Calu3 (cell line): ENCODE data around the gene AK9. TPM values are rescaled to one million over a fixed set of nuclear protein-coding genes. Genes with fewer than 3 reads are reported as not detected.

Experiments used
- BruUV-seq: library from RNA; stranded (reverse); fragments of 400-500 nt; replicated peaks from 2 replicates; lab custom pipeline; 2021; lab: Mats Ljungman, UMichigan
- CTCF ChIA-PET: fragments of 300-600 bp; sonication (Branson Sonifier 250); formaldehyde crosslinking; loops from one replicate; lab custom pipeline; 2022; ENCODE audit warnings: antibody characterized with exemption; lab: Charles Lee
- DNase-seq: peaks from one replicate; pipeline ENCODE4 v3.0.0; 2022
- H3K27ac Mint-ChIP-seq: one replicate; pipeline ENCODE4 v1.8.0; 2022; ENCODE audit warnings: mixed read lengths; ENCODE audit not compliant: unreplicated experiment
- H3K27me3 Mint-ChIP-seq: one replicate; pipeline ENCODE4 v1.8.0; 2022; ENCODE audit warnings: mixed read lengths; ENCODE audit not compliant: unreplicated experiment
- H3K36me3 Mint-ChIP-seq: one replicate; pipeline ENCODE4 v1.8.0; 2022; ENCODE audit warnings: mild to moderate bottlenecking, moderate library complexity, mixed read lengths; ENCODE audit not compliant: insufficient read depth, unreplicated experiment
- H3K4me1 Mint-ChIP-seq: one replicate; pipeline ENCODE4 v1.8.0; 2022; ENCODE audit warnings: mild to moderate bottlenecking, low read depth, mixed read lengths; ENCODE audit not compliant: unreplicated experiment
- H3K4me3 Mint-ChIP-seq: one replicate; pipeline ENCODE4 v1.8.0; 2022; ENCODE audit warnings: mild to moderate bottlenecking, low read depth, moderate library complexity, mixed read lengths; ENCODE audit not compliant: unreplicated experiment
- H3K9me3 Mint-ChIP-seq: one replicate; pipeline ENCODE4 v1.8.0; 2022; ENCODE audit warnings: low read depth, mixed read lengths; ENCODE audit not compliant: unreplicated experiment
- intact Hi-C: fragments of 100-400 bp; cut with micrococcal nuclease; formaldehyde crosslinking; loops from one replicate; pipeline ENCODE4 v1.10.0; 2022; ENCODE audit not compliant: unreplicated experiment
- total RNA-seq: library from RNA; stranded (reverse); gene quantifications from 2 replicates; pipeline ENCODE4 v1.2.3, GENCODE V29; 2022
- TF ChIP-seq, protein P1 (sequence below): fragments of 200-600 bp; IDR thresholded peaks from one replicate; pipeline ENCODE4 v1.8.0; 2022; ENCODE audit warnings: antibody characterized with exemption; ENCODE audit not compliant: unreplicated experiment

The AK9 gene
- total RNA-seq, 1 experiment from 2014 or later = 7.6 TPM

DNA sequence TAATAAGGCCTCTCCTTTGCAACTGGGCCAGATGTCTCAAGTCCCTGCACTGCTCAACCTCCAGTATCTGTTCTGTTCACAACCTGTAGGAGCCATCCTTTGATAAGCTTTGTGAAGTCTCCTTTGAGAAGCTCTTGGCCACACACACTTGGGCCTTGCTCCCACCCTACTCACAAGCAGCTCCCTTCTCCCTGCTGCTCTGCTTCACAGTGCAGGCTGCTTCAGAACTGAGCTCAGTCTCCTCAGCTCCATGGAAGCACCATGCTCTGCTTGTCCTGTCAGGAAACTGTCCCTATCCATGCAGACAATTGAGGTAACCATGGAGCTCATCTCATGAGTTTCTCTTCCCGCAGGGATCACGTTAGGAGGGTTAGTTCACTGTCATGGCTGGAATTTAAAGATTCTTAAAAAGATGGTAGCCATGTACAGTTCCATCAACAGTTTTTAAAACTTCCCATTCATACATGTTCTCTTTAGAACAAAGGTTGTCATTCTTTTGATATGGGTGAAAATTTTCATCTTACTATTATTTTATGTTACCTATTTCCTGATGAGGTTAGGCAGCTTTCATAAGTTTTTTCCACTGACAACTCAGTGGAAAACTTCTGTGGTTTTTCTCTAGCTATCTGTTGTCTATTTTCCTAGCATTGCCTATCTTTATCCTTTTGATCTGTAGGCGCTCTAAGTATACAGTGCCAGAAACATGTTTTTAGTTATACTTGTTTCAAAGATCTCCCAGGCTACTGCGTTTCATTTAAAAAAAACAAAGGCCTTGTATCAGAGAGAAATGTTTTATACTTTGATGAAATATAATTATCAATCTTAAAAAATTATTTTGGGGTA, 62.6 kb downstream of the AK9 start:
- intact Hi-C loops = no loop called here
- H3K36me3 Mint-ChIP-seq = no peaks in the 10 kb centered on the region
- CTCF ChIA-PET = no interaction called here
- H3K9me3 Mint-ChIP-seq = no peaks in the 10 kb centered on the region
- no peaks in the 10 kb centered on the region for H3K4me1 Mint-ChIP-seq
- TF ChIP-seq, protein P1, sequence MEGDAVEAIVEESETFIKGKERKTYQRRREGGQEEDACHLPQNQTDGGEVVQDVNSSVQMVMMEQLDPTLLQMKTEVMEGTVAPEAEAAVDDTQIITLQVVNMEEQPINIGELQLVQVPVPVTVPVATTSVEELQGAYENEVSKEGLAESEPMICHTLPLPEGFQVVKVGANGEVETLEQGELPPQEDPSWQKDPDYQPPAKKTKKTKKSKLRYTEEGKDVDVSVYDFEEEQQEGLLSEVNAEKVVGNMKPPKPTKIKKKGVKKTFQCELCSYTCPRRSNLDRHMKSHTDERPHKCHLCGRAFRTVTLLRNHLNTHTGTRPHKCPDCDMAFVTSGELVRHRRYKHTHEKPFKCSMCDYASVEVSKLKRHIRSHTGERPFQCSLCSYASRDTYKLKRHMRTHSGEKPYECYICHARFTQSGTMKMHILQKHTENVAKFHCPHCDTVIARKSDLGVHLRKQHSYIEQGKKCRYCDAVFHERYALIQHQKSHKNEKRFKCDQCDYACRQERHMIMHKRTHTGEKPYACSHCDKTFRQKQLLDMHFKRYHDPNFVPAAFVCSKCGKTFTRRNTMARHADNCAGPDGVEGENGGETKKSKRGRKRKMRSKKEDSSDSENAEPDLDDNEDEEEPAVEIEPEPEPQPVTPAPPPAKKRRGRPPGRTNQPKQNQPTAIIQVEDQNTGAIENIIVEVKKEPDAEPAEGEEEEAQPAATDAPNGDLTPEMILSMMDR = no peak
- no peak for DNase-seq
- BruUV-seq = no TSS peak
- H3K4me3 Mint-ChIP-seq = no peak overlapping the region
- no peak overlapping the region for H3K27ac Mint-ChIP-seq
- H3K27me3 Mint-ChIP-seq = no peaks in the 10 kb centered on the region

DNA sequence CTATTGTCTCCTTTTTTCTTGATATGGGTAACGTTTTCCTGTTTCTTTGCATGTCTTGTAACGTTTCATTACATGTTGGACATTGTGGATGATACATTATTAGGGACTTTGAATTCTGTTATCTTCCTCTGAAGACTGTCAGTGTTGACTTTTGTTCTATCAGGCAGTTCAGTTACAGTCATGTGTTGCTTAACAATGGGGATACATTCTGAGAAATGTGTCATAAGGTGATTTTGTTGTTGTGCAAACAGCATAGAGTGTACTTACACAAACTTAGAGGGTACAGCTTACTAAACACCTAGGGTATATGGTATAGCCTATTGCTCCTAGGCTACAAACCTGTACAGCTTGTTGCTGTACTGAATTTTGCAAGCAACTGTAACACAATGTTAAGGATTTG, 64.7 kb downstream of the AK9 start:
- CTCF ChIA-PET = interaction anchor here (0.6 kb wide), 2 partner anchors 490 to 1196 kb away, joined by 3 read pairs; no protein-coding TSS in a partner anchor
- H3K9me3 Mint-ChIP-seq = no peaks in the 10 kb centered on the region
- no peaks in the 10 kb centered on the region for H3K4me1 Mint-ChIP-seq
- TF ChIP-seq, protein P1 = no peak
- no peak overlapping the region for H3K4me3 Mint-ChIP-seq
- no TSS peak for BruUV-seq
- no peak overlapping the region for H3K27ac Mint-ChIP-seq
- DNase-seq = no peak
- H3K36me3 Mint-ChIP-seq = no peaks in the 10 kb centered on the region
- no peaks in the 10 kb centered on the region for H3K27me3 Mint-ChIP-seq
- intact Hi-C loops = no loop called here

DNA sequence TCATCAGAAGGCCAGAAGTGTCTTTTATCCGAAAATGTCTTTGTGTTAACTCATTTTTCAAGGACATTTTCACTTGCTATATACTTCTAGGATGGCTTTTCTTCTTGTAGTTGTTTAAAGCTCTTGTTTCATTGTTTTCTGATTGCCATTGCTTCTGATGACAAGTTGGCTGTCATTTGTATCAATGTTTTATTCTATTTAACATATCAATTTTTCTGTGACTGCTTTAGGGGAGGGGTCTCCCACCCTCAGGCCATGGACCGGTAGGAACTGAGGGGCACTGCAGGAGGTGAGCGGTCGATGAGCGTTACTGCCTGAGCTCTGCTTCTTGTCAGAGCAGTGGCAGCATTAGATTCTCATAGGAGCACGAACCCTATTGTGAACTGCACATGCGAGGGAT, 65.8 kb downstream of the AK9 start:
- CTCF ChIA-PET = no interaction called here

DNA sequence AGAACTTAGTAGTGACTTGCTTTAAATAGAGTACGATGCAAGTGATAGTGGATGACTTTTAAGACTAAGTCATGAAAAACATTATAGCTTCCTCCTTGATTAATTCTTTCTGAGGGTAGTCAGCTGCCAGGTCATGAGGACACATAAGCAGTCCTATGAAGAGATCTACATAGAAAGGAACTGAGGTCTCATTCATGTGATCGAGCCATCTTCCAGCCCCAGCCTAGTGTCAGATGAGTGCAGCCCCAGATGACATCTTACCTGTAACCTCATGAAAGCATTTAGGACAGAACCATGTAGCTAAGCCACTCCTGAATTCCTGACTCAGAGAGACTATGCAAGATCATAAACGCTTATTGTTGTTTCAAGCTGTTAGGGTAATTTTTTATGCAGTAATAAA, 67.7 kb downstream of the AK9 start:
- TF ChIP-seq, protein P1 = no peak
- H3K9me3 Mint-ChIP-seq = no peaks in the 10 kb centered on the region
- intact Hi-C loops = no loop called here
- H3K36me3 Mint-ChIP-seq = no peaks in the 10 kb centered on the region
- H3K27me3 Mint-ChIP-seq = no peaks in the 10 kb centered on the region
- BruUV-seq = no TSS peak
- DNase-seq = no peak
- H3K4me1 Mint-ChIP-seq = no peaks in the 10 kb centered on the region
- CTCF ChIA-PET = no interaction called here
- no peak overlapping the region for H3K4me3 Mint-ChIP-seq
- H3K27ac Mint-ChIP-seq = no peak overlapping the region

More for the DNA sequence above, 65.8 kb downstream of the AK9 start:
- no peaks in the 10 kb centered on the region for H3K9me3 Mint-ChIP-seq
- BruUV-seq = no TSS peak
- intact Hi-C loops = loop anchor here (1.0 kb wide), 1 partner anchor 15 kb away; no protein-coding TSS in a partner anchor
- no peaks in the 10 kb centered on the region for H3K4me1 Mint-ChIP-seq
- no peak overlapping the region for H3K27ac Mint-ChIP-seq
- TF ChIP-seq, protein P1 = no peak
- no peaks in the 10 kb centered on the region for H3K27me3 Mint-ChIP-seq
- no peak overlapping the region for H3K4me3 Mint-ChIP-seq
- H3K36me3 Mint-ChIP-seq = no peaks in the 10 kb centered on the region
- no peak for DNase-seq
